ENCODE data around the gene PIK3C2B. TPM values are rescaled to one million over a fixed set of nuclear protein-coding genes. Genes with fewer than 3 reads are reported as not detected.
A peak's percentile ranks its signal among the peaks of the same experiment; 100 is the strongest.

The PIK3C2B gene
- total and polyA plus RNA-seq, 2 of the 8 experiments (the other 6 are each of a cell fraction or from before 2014, with no cell fraction given): 20.4 to 36.7 TPM

DNA sequence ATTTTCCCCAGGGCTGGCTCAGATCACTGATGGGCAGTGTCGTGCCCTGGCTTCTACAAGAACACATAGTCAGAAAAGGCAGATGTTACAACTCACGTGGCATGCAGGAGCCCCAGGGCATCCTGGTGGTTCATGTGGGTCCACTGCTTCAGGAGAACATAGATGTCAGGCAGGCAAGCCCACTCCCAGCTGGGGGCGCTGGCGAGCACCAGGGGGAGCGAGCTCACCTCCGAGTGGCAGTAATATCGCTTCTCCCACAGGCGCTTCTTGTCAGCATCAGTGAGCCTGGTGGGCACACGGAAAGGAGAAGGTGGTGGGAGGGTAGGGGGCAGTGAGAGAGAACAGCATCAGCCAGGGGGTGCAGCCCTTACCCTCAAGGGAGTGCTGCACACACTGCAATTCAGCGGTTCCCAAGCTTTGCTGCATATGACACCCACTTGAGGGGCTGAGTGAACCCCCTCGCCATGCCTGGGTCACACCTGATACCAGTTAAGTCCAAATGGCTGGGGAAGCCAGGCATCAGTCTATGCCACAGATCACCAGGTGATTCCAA lies 48.7 kb downstream of the PIK3C2B start:
- no peak overlapping the region for H2AK5ac ChIP-seq (ENCODE audit: low read depth, low read length)
- no peak overlapping the region for H4K91ac ChIP-seq (replicated peaks; ENCODE audit: insufficient read length, low read length)
- no peak overlapping the region for H3K27ac ChIP-seq (ENCODE audit: low read depth, low read length)
- H3K4me2 ChIP-seq (ENCODE audit: insufficient read depth in 1 of 2, low read depth in 2 of 2, low read length in 2 of 2): no peak overlapping the region
- no peak overlapping the region for H3K9ac ChIP-seq (replicated peaks in 1 of 4; ENCODE audit: extremely low read depth in 1 of 4, low read depth in 3 of 4, low read length in 3 of 4)
- no peak overlapping the region for H3K18ac ChIP-seq (ENCODE audit: extremely low read depth, low read length)
- H4K5ac ChIP-seq (ENCODE audit: insufficient read length, low read depth, low read length): no peak overlapping the region
- H2BK5ac ChIP-seq (ENCODE audit: low read depth, low read length): 0 out of 2 replicates have a peak overlapping the region, but pooled peaks have one; percentile 17
- H3K79me2 ChIP-seq (ENCODE audit: control insufficient read depth in 1 of 2, insufficient read depth in 2 of 2, low read length in 2 of 2): no peaks in the 10 kb centered on the region
- peak overlapping the region; percentile 25; the same call in 1 of the 2 replicates for H2BK15ac ChIP-seq (ENCODE audit: low read length)
- FAIRE-seq (no peak), DNase-seq (ENCODE audit: low read depth in 1 of 2, low spot score in 2 of 2) (peak; percentile 54 to 99)
- no peak overlapping the region for H3K4me3 ChIP-seq (ENCODE audit: extremely low read depth in 1 of 4, insufficient read depth in 2 of 4, low read depth in 3 of 4, low read length in 4 of 4)
- no peak overlapping the region for H2BK120ac ChIP-seq (replicated peaks; ENCODE audit: low read depth, low read length)
- H3K4me1 ChIP-seq (replicated peaks in 1 of 4; ENCODE audit: control insufficient read depth in 3 of 4, insufficient read depth in 4 of 4, low read length in 3 of 4): peaks cover 0 to 11% (median 7%) of the 10 kb centered on the region in 4 experiments; a peak in 6 of 7 replicates
- H2BK12ac ChIP-seq (ENCODE audit: low read depth, low read length): no peak overlapping the region
- no peak overlapping the region for H3K23ac ChIP-seq (ENCODE audit: insufficient read length)
- peaks cover 2 to 3% of the 10 kb centered on the region in 2 experiments for H4K20me1 ChIP-seq (replicated peaks in 1 of 2; ENCODE audit: control insufficient read depth in 1 of 2, insufficient read depth in 2 of 2, low read length in 2 of 2)
- H3K14ac ChIP-seq (ENCODE audit: insufficient read length): no peak overlapping the region
- H3K23me2 ChIP-seq (ENCODE audit: low read depth, low read length): no peaks in the 10 kb centered on the region
- H3K56ac ChIP-seq (replicated peaks; ENCODE audit: insufficient read length, low read depth, low read length): no peak overlapping the region
- no peaks in the 10 kb centered on the region for H3K9me3 ChIP-seq (ENCODE audit: insufficient read depth in 2 of 2, low read depth in 1 of 2, low read length in 1 of 2)
- 50% methylated on average over 11 of the region's 11 CpGs; no CpG with 5 or more reads in 1 of the 2 experiments for WGBS, 2 experiments (ENCODE audit: extremely low coverage in 1 of 2, insufficient coverage in 1 of 2, insufficient read length in 1 of 2, insufficient replicate concordance in 2 of 2, low coverage in 1 of 2, low lambda C conversion rate in 2 of 2, missing lambda C conversion rate in 1 of 2)
- H3K27me3 ChIP-seq (replicated peaks in 1 of 4; ENCODE audit: control insufficient read depth in 3 of 4, extremely low read depth in 1 of 4, insufficient read depth in 3 of 4, low read length in 3 of 4): no peaks in the 10 kb centered on the region
- H4K8ac ChIP-seq (ENCODE audit: extremely low read depth, insufficient read depth, low read length): no peak overlapping the region
- CTCF ChIA-PET (ENCODE audit: partially characterized antibody): interaction anchor here (0.7 to 47.3 kb wide), 22 partner anchors 13 to 557 kb away, joined by 3 to 2124 read pairs (median 4); partner anchors contain the start of genes MDM4 and PIK3C2B
- no peak overlapping the region for H2AFZ ChIP-seq (ENCODE audit: low read length)
- no peak overlapping the region for H3K4ac ChIP-seq (replicated peaks; ENCODE audit: insufficient read length, low read depth, low read length)
- H3K79me1 ChIP-seq (ENCODE audit: low read depth, low read length): no peaks in the 10 kb centered on the region
- POLR2A ChIA-PET (ENCODE audit: partially characterized antibody): interaction anchor here (0.6 to 3.4 kb wide), 11 partner anchors 9 to 61 kb away, joined by 3 to 28 read pairs (median 5); partner anchors contain the start of gene PIK3C2B
- peaks cover 2 to 20% (median 8%) of the 10 kb centered on the region in 4 experiments; a peak in 5 of 8 replicates for H3K36me3 ChIP-seq (ENCODE audit: control insufficient read depth in 2 of 4, insufficient read depth in 4 of 4, low read length in 3 of 4)
- no peak overlapping the region for H2BK20ac ChIP-seq (ENCODE audit: low read length)
- TF ChIP-seq, protein P1, sequence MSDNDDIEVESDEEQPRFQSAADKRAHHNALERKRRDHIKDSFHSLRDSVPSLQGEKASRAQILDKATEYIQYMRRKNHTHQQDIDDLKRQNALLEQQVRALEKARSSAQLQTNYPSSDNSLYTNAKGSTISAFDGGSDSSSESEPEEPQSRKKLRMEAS (IDR thresholded peaks at IDR 0.05): peak; percentile 67
- TF ChIP-seq KDM1A (IDR thresholded peaks at IDR 0.05; ENCODE audit: borderline replicate concordance, low read length): 0 out of 2 replicates have a peak, but pooled peaks have one; percentile 44
- peak; percentile 54 to 70 for TF ChIP-seq RAD21 (IDR thresholded peaks at IDR 0.05 in 1 of 2, conservative IDR thresholded peaks at IDR 0.05 in 1 of 2; ENCODE audit: low read depth in 2 of 2, low read length in 2 of 2)
- no peak for TF ChIP-seq POU5F1 (IDR thresholded peaks at IDR 0.05; ENCODE audit: low read depth, low read length)
- peak; percentile 92 to 94 (median 93) for TF ChIP-seq CTCF (IDR thresholded peaks at IDR 0.05; ENCODE audit: control extremely low read depth in 1 of 3, insufficient read depth in 1 of 3, low read depth in 1 of 3, low read length in 3 of 3)
- peak; percentile 18; the same call in 1 of the 2 replicates for TF ChIP-seq CREB1 (IDR thresholded peaks at IDR 0.05)
- TF ChIP-seq EZH2 (IDR thresholded peaks at IDR 0.05; ENCODE audit: low read depth, low read length, severe bottlenecking): no peak
